ENCODE measurements around the gene LYRM7.
"Not testable (repeated sequence)": the region's sequence is repeated elsewhere in the genome, so short reads cannot be mapped to it uniquely, and the experiment has no call there.

Gene LYRM7

DNA sequence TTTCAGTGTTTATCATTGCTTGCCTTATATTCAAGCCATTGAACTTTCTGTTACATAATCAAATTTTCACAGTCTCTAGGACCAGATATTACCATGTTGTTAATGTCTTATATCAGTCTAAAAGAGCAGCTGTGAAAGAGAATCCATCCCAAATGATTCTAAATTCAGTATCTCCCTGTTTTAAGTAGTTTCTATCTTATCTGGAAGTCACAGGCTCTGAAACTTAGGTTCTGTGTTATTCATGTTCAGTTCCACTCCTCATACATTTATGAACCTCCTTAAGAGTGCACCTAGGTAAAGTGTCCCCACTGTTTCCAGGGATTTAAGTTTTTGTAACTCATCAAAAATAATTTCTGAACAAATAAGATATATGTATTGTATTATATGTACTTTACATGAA lies 9.7 kb downstream of the LYRM7 start:
- no peak for DNase-seq (ENCODE audit: low read depth)

DNA sequence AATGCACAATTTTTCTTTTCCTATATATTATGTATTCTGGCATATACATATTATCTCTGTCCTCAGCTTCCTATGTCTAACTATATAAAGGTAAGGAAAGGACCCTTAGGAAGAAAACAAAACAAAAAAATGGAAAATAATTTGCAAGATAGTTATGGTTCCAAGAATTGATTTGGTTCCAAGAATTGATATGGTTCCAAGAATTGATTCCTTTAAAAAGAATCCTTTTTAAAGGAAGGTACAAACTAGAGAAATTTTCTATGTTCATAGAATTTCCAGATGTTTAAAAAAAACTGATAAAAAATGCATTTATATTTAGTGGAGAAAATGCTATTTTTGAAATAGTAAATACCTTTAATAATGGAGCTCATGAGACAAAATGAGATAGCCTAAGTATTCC lies 12.1 kb downstream of the LYRM7 start:
- DNase-seq (ENCODE audit: low read depth): no peak

DNA sequence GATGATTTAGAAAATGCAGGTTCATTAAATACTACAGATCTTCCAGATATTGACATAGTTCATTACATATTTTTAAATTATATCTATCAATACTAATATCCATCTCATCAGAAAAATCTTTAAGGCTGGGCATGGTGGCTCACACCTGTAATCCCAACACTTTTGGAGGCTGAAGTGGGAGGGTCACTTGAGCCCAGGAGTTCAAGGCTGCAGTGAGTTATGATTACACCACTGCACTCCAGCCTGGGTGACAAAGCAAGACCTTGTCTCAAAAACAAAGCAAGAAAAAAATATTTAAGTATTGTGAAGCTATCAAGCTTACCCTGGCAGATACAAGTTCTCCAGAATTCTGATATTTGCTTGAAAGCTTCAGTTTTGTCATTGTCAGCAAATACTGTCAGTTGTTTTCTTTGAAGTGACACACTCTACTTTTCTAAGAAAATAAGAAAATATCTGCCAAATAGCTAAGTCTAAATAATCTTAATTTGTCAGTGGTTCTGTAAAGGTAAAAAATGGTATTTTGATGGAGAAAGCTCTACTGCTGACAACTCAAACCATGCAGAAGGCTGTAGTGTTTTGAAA lies 14.9 kb downstream of the LYRM7 start:
- no peak for DNase-seq (ENCODE audit: low read depth)

DNA sequence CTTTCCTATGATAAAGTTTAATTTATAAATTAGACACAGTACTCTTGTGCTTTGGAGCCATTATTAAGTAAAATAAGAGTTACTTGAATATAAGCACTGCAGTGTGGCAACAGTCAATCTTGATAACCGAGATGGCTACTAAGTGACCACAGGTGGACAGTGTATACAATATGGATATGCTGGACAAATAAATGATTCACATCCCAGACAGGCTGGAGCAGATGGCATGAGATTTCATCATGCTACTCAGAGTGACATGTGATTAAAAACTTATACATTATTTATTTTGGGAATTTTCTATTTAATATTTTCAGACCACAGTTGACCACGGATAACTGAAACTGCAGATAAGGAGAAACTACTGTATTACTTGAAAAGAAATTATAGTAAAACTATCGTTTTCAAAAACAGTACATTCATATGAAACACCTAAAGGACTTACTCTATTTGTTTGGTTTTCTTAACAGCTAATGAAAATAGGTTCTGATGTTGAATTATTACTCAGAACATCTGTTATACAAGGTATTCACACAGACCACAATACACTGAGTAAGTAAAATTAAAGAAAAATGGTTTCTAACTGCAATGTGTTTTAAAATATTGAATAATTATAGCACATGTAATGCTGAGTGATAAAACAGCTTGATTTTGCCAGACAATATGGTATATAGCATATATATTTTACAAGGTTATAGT lies 16.0 kb downstream of the LYRM7 start:
- DNase-seq (ENCODE audit: low read depth): peak; percentile 45

DNA sequence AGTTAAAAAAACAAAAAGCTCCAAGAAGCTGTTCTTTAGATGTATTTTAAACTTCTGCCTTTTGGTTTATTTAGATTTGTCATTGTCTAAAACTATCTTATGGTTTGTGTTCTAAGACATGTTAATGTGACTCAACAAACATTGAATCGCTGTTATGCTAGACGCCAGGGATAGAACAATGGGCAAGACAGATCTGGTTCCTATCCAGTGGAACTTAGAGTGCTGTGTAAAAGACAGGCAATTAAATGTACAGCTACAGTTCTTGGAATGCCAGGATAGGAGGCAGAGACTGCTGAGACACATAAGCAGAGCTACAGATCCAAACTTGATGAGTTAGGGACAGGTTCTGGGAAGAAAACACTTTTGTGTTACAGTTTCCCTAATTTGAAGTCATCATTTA lies 22.4 kb downstream of the LYRM7 start:
- no peak for DNase-seq (ENCODE audit: low read depth)

DNA sequence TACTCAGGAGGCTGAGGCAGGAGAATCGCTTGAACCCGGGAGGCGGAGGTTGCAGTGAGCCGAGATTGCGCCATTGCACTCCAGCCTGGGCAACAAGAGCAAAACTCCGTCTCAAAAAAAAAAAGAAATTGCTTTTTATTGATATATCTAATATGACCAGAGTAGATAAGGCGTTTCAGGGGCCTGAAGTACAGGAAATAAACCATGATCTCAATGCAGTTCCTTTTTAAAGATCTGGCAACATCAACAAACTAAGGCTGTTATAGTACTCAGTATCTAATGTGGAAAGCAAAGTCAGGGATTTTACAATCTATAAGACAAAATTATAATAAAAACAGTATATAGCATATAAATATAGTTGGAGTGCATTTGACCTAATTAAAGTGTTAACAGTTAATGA lies 23.2 kb downstream of the LYRM7 start:
- DNase-seq (ENCODE audit: low read depth): not testable (repeated sequence)

DNA sequence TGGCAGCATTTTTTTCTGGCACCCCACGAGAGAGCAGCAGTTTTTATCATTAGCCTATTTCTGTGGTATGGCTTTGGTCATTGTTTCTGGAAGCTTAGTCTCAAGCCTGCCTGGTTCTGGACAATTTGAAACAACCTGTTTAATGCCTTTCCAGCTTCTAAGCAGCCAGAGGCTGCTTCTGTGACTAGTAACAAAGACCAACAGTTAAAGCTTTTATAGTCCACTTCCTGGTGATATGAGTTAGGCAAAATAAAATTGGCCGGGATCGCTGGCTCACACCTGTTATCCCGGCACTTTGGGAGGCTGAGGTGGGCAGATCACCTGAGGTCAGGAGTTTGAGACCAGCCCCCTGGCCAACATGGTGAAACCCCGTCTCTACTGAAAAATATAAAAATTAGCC lies 24.0 kb downstream of the LYRM7 start:
- no peak for DNase-seq (ENCODE audit: low read depth)

DNA sequence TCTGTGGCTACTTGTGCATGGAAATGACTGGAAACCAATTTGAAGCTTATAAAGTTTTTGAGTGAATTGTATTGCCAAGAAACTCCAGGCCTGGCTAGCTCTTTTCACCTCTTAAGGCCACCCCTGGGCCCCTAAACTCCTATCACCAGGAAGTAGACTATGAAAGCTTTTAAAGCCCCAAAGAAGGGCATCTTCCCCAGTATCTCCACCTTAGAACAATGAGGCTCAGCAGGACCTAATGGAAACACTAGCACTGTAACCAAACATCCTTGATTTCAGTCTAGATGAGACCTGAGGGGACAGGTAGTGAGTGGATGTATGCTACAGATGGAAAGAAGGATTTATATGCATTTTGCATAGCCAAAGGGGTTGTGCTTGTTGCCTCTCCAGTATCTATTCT lies 25.0 kb downstream of the LYRM7 start:
- no peak for DNase-seq (ENCODE audit: low read depth)

DNA sequence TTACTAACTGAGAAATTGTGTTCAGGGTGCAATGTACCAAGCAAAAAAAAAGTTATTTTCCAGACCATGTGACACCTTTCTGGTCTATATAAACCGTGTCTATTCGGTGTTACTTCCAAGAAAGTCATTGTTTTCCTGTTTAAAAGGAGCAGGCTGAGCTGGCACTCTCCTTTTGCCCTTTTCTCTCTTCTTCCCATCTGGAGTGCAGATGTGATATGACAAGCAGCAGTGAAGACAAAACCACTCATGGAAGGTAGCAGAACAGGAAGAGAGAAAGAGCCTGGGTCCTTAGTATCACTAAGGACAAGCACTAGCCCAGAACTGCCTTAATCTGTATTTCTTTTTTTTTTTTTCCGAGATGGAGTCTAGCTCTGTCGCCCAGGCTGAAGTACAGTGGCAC lies 25.6 kb downstream of the LYRM7 start:
- DNase-seq (ENCODE audit: low read depth): no peak

DNA sequence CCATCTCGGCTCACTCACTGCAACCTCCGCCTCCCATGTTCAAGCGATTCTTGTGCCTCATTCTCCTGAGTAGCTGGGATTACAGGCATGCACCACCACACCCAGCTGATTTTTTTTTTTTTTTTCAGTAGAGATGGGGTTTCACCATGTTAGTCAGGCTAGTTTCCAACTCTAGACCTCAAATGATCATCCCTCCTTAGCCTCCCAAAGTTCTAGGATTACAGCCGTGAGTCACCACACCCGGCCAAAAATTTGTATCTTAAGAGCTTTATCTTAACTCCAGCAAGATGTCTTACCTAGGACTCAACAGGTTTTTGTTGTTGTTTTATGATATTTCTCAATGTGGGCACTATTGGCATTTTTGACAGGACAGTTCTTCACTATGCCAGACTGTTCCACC lies 27.9 kb downstream of the LYRM7 start:
- peak; percentile 28 for DNase-seq (ENCODE audit: low read depth)

DNA sequence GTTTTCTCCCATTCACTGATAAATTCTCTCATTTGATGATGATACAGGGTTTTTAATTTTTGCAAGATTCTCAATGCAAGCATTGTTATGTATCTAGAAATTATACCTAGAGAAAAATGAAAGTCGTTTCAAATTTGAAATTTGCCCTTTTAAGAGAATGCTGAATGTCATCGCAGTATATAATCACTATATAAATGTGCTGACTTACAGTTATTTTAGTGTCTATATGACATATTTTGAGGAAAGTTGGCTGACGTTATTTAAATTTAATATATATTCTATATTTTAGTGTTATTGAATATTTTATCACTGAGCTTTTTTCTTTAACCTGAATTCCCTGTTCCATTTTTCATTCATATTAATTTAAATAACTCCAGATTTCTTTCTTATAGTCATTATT lies 29.8 kb downstream of the LYRM7 start:
- DNase-seq (ENCODE audit: low read depth): no peak

DNA sequence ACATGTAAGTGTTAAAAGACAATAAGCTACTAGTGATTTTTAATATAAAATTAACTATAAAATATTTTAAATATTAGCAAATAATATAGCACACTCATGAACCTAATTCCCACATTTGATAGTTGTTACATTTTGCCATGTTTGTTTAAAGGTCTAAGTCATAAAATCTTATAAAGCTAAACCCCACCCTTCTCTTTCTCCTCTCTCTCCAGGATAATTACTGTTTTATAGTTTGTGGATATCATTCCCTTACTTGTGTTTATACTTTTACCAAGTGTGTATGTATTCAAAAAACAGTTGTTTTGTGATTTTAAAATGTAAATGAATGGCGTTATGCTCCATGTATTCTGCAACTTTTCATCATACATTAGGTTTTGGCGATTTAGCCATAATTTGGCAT lies 34.2 kb downstream of the LYRM7 start:
- DNase-seq (ENCODE audit: low read depth): no peak

DNA sequence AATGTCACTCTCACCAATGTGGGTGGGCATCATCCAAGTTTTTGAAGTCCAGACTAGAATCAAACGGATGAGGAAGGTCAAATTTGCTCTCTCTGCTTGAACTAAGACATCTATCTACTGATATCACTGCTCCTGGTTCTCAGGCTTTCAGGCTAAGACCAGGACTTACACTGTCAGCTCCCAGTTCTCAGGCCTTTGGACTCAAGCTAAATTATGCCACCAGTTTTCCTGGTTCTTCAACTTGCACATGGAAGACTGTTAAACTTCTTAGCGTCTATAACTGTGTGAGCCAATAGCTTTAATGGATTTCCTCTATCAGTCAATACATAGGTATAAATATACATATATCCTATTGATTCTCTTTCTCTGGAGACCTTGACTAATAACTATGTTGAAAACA lies 35.3 kb downstream of the LYRM7 start:
- DNase-seq (ENCODE audit: low read depth): no peak

DNA sequence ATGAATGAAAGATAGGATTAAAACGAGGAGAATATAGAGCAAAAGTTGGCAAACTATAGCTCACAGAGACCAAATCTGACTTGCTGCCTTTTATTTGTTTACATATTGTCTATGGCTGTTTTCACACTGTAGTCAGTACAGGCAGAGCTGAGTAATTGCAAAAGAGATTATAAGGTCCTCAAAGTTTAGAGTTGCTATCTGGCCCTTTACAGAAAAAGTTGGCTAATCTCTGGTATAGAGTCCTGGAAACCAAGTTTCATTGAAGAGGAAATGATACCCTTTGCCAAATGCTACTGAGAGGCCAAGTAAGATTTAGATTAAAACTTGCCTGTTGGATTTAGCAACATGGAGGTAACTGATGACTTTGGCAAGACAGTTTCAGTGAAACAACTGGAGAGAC lies 36.0 kb downstream of the LYRM7 start:
- DNase-seq (ENCODE audit: low read depth): no peak

DNA sequence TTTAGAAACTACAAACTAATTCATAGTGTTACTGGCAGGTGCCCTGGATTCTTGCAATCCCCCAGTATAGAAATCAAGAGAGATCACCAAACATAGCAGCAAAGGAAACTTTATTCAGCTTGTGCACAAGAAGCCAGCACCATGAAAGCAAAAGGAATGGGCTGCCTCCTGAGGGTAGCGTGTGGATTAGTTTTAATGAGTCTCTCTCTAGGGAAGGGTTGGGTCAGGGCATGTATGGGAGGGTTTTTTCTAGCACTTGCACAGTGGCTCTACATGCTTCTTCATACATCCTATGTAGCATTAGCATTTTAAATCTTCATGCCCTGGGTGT lies 38.4 kb downstream of the LYRM7 start:
- DNase-seq (ENCODE audit: low read depth): no peak

DNA sequence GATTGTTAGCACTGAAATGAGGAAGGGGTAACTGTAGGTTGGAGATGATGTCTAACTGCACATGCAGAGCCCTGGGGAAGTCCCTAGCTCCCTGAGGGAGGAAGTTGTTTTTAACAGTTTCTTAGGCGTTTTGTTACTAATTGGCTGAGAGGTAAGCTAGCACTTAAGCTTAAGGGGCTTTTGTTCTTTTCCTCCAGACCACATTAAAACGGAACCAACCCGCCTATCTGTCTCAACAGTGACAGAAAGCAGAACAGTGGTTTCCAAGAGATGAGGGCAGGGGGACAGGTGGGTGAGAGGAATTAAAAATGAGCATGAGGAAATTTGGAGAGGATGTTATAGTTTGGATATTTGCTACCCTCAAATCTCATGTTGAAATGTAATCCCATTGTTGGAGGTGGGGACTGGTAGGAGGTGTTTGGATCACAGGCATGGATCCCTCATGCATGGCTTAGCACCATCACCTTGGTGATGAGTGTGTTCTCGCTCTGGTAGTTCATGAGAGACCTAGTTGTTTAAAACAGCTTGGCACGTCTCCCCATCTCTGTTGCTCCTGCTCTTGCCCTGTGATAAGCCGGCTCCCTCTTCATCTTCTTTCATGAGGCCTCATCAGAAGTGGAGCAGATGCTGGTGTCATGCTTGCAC lies 38.9 kb downstream of the LYRM7 start:
- DNase-seq (ENCODE audit: low read depth): no peak

DNA sequence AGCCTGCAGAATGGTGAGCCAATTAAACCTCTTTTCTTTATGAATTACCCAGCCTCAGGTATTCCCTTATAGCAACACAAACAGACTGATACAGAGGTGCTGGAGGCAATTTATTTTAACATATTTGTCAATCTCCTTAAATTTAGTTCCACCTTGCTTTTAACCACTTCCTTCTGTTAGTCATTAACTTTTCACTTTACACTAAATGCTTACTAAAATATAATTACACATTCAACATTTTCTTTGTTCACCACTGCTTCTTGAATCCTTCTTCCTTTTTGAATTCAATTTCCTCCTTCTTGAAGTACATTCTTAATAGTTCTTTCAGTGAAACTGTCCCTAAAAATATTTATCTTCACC lies 39.4 kb downstream of the LYRM7 start:
- no peak for DNase-seq (ENCODE audit: low read depth)

DNA sequence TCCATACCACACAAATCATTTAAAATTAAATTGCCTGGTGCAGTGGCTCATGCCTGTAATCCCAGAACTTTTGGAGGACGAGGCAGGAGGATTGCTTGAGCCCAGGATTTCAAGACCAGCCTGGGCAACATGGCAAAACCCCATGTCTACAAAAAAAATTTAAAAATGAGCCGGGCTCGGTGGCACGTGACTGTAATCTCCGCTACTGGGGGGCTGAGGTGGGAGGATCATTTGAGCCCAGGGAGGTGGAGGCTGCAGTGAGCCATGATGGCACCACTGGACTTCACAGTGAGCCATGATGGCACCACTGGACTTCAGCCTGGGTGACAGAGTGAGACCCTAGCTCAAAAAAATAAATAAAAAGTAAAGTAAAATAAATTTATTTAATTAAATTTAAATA lies 40.9 kb downstream of the LYRM7 start:
- no peak for DNase-seq (ENCODE audit: low read depth)

DNA sequence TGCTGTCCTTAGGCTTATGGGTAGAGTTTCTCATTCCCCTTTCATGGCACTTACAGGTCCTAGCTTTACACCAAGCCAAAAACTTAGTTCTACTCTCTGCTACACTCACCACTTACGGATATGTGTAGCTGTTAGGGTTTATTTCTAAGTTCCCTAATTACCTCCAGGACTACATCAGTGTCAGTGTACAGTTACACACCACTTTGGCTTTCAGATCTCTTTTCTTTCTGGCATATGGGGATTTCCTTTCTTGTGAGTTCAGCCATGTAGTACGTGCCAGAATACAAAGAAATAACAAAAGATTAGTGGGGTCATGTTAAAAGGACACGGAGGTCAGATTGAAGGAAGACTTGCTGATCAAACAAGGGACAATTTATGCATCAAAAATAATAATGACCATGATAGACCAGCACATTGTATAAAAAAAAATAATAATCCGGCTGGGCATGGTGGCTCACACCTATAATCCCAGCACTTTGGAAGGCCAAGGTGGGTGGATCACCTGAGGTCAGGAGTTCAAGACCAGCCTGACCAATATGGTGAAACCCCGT lies 41.8 kb downstream of the LYRM7 start:
- DNase-seq (ENCODE audit: low read depth): no peak

DNA sequence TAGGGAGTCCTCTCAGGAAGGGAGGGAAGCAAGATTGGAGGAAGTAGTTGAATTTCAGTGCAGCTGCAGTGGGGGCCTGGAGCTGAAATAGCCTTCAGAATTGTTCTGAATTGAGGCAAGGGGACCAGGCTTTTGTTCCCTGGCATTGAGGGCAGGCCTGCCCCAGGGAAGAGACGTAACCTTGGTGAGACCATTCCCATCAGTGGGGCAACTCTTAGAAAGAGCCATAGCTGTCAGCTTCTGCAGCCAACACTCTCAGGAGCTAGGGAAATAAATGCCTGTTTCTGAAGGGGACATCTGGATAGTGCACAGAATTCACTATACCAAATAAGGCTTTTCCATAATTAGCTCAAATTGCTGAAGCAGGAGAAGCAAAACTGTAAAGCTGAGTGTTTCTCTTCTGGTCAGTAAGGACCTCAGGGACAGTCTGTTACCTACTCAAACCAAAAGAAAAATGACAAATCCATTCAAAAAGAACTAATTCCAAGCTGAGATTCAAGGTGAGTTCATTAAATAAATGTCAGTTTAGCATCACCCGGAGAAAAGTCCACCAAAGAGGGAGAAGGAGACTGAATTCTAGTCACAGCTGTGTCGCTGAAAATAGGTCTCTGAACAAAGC lies 44.0 kb downstream of the LYRM7 start:
- DNase-seq (ENCODE audit: low read depth): no peak

DNA sequence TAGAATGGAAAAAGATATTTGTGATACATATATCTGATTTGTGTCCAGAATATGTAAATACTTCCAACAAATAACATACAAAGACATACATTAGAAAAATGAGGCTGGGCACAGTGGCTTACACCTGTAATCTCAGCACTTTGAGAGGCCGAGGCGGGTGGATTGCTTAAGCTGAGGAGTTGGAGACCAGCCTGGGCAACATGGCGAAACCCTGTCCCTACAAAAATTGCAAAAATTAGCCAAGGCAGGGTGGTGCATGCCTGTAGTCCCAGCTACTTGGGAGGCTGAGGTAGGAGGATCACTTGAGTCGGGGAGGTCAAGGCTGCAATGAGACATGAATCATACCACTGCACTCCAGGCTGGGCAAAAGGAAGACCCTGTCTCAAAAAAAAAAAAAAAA lies 47.0 kb downstream of the LYRM7 start:
- no peak for DNase-seq (ENCODE audit: low read depth)

DNA sequence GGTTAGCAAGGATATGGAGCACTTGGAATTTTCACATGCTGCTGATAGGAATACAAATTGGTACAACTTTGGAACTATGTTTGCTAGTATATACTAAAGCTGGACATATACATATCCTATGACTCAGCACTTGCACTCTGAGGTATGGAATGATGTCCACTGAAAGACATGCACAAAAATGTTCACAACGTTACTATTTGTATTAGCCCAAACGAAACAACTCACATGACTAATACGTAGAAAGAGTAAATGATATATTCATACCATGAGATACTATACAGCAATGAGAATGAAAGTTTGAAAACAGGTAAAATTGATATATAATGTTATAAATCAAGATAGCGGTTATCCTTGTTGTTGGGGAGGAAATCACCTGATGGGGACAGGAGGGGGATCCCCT lies 47.6 kb downstream of the LYRM7 start:
- DNase-seq (ENCODE audit: low read depth): no peak

DNA sequence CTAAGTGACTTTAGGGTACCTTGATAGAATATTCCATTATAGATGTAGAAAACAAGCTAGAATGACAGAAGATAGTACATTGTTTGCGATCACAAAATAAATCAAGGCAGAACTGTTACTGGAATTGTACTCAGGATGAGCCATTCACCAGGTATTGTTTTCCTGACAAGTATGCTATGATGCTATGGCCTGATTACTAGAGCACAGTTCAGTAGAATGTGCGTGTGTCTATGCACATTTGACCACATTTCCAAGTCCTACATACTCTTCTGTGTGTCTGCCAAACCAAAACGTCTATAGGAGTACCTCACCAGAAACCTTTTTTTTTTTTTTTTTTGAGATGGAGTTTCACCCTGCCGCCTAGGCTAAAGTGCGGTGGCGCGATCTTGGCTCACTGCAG lies 49.8 kb downstream of the LYRM7 start:
- DNase-seq (ENCODE audit: low read depth): no peak

All from fibroblast of the conjunctiva (primary cell).